ENCODE measurements around the gene FIZ1. TPM values are rescaled to one million over a fixed set of nuclear protein-coding genes. Genes with fewer than 3 reads are reported as not detected.

Gene FIZ1
- total RNA-seq, 1 experiment from 2014 or later, result 29.3 TPM

- POLR2A ChIA-PET (ENCODE audit: low non-redundant PET), result no interaction called here
- Histone ChIP-seq H3K4me1 (ENCODE audit: insufficient read depth, low read length, poor library complexity, severe bottlenecking) (no peaks in the 10 kb centered on the region), H3K27ac (ENCODE audit: low read depth, low read length, poor library complexity, severe bottlenecking) (no peak overlapping the region), H3K4me3 (ENCODE audit: low read depth, low read length, poor library complexity, severe bottlenecking) (no peak overlapping the region), H3K27me3 (replicated peaks; ENCODE audit: insufficient read depth, low read depth, low read length, poor library complexity) (no peaks in the 10 kb centered on the region), H3K9me3 (ENCODE audit: low read depth, low read length, poor library complexity, severe bottlenecking) (no peaks in the 10 kb centered on the region), H3K36me3 (ENCODE audit: insufficient read depth, low read length, poor library complexity, severe bottlenecking) (no peaks in the 10 kb centered on the region)
- TF ChIP-seq CTCF (conservative IDR thresholded peaks at IDR 0.05; ENCODE audit: low read depth, low read length) (no peak), EZH2 (IDR thresholded peaks at IDR 0.05; ENCODE audit: borderline replicate concordance, low read depth, low read length, poor library complexity, severe bottlenecking) (no peak)
- no peak for DNase-seq (ENCODE audit: low spot score)
- no TSS peak for BruUV-seq (replicated peaks)
- CTCF ChIA-PET, result no interaction called here
- intact Hi-C loops (cut with micrococcal nuclease; ENCODE audit: unreplicated experiment), result no loop called here
Observed at GRCh38 chr19:55553217-55554182, 45.8 kb downstream of the FIZ1 start.

- H3K4me3 ChIP-seq (ENCODE audit: low read depth, low read length, poor library complexity, severe bottlenecking), result no peak overlapping the region
Observed at GRCh38 chr19:55552620-55553019, 46.7 kb downstream of the FIZ1 start.

GRCh38 chr19:55552206-55552605 is 47.1 kb downstream of the FIZ1 start:
- POLR2A ChIA-PET (ENCODE audit: low non-redundant PET), result no interaction called here
- no peak overlapping the region for H3K4me3 ChIP-seq (ENCODE audit: low read depth, low read length, poor library complexity, severe bottlenecking)

More at GRCh38 chr19:55552620-55553019, 46.7 kb downstream of the FIZ1 start:
- Histone ChIP-seq H3K9me3 (ENCODE audit: low read depth, low read length, poor library complexity, severe bottlenecking) (no peaks in the 10 kb centered on the region), H3K27me3 (replicated peaks; ENCODE audit: insufficient read depth, low read depth, low read length, poor library complexity) (no peaks in the 10 kb centered on the region), H3K36me3 (ENCODE audit: insufficient read depth, low read length, poor library complexity, severe bottlenecking) (no peaks in the 10 kb centered on the region), H3K4me1 (ENCODE audit: insufficient read depth, low read length, poor library complexity, severe bottlenecking) (no peaks in the 10 kb centered on the region), H3K27ac (ENCODE audit: low read depth, low read length, poor library complexity, severe bottlenecking) (no peak overlapping the region)
- ChIA-PET CTCF (no interaction called here), POLR2A (ENCODE audit: low non-redundant PET) (no interaction called here)
- BruUV-seq (replicated peaks), result no TSS peak
- DNase-seq (ENCODE audit: low spot score), result peak; percentile 17
- TF ChIP-seq CTCF (conservative IDR thresholded peaks at IDR 0.05; ENCODE audit: low read depth, low read length) (no peak), EZH2 (IDR thresholded peaks at IDR 0.05; ENCODE audit: borderline replicate concordance, low read depth, low read length, poor library complexity, severe bottlenecking) (no peak)
- intact Hi-C loops (cut with micrococcal nuclease; ENCODE audit: unreplicated experiment), result no loop called here

More at GRCh38 chr19:55552206-55552605, 47.1 kb downstream of the FIZ1 start:
- intact Hi-C loops (cut with micrococcal nuclease; ENCODE audit: unreplicated experiment), result no loop called here
- Histone ChIP-seq H3K9me3 (ENCODE audit: low read depth, low read length, poor library complexity, severe bottlenecking) (no peaks in the 10 kb centered on the region), H3K36me3 (ENCODE audit: insufficient read depth, low read length, poor library complexity, severe bottlenecking) (no peaks in the 10 kb centered on the region), H3K4me1 (ENCODE audit: insufficient read depth, low read length, poor library complexity, severe bottlenecking) (no peaks in the 10 kb centered on the region), H3K27ac (ENCODE audit: low read depth, low read length, poor library complexity, severe bottlenecking) (no peak overlapping the region), H3K27me3 (replicated peaks; ENCODE audit: insufficient read depth, low read depth, low read length, poor library complexity) (no peaks in the 10 kb centered on the region)
- TF ChIP-seq EZH2 (IDR thresholded peaks at IDR 0.05; ENCODE audit: borderline replicate concordance, low read depth, low read length, poor library complexity, severe bottlenecking) (no peak), CTCF (conservative IDR thresholded peaks at IDR 0.05; ENCODE audit: low read depth, low read length) (no peak)
- CTCF ChIA-PET, result no interaction called here
- no peak for DNase-seq (ENCODE audit: low spot score)
- no TSS peak for BruUV-seq (replicated peaks)

All from A673 (cell line).